ENCODE results near the gene AMBRA1.

The AMBRA1 gene

DNA sequence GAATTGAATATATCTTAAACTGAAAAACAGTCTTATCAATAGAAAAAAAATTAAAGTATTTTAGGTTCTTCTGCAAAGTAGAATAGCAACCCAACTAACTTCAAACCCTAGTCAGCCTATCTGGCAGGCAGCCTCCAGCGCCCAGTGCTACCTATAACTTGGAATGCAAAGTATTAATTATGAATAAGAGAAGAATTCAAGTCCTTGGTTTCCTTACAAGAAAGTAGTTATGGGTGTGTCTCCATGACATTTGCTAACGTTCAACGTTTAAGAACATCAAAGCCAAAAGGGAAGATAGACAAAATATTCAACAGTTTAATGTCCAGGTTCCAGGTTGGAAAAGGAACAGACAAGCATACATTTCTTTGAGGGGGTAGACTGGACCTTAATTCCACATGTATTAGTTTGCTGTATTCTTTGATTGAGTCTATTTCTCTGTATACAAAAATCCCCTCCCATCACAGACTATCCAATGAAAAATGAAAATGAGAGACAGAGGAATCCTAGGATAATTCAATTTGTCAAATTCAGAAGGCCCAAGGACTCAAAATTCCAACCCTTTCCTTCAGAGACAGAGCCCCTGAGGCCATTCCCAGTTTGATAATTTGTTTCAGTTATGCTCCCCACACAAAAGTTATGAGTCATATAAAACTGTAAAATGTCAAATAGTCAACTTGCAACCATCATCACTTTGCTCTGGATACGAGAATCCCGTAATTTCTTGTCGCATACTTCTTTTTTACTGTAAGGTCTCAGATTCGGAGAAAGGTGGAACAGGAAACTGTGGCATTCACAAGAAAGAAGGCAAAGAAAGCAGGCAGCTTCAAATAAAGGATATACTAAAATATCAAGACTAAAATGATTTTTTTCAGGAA, 118.5 kb downstream of the AMBRA1 start:
- DNase-seq (ENCODE audit: low read depth in 3 of 3), result no peak

DNA sequence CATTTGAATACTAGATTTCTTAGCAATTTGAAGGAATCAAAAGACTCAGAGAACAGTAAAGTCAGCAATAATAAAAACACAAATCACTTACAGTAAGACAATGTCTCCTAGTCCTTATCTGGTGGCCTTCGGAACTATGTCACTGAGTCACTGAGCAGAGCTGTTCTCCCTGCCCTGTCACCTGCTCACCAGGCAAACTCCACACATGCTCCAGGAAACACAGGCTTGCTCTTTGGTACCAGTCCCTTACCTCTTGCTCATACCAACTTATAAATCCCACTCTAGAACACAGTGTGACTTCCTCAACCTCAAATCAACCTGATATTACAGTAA, 121.2 kb downstream of the AMBRA1 start:
- no peak for DNase-seq (ENCODE audit: low read depth in 3 of 3)

DNA sequence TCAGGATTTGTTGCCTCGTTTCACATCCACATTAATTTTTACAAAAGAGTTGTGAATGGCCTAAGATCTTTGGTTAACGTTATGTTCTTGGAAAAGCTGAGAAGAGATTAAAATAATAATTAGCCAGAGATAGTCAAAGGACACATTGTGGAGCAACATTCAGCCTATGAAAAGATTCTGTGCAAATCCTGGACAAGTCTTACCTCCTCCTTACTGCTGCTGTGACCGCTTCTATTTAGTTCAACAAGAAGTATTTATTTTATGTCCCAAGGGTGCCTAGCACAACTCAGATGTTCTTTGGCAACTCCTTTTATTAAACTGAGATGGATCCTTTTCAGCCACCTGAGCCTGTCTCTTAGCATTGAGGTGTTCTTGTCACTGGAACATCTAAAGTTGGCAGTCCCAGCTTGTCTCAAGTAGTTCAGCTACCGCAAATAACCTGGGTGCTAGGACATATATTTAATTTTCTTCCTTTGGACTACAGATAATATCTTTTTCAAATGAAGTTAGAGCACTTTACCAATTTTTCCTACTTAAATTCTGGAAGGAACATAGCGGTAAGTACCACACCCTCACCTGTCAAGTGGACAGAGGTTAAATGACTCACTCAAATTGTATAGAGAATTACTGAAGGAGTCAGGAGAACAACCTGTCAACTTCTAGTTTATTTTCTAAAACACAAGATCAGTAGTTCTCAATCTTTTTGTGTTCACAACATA, 121.7 kb downstream of the AMBRA1 start:
- no peak for DNase-seq (ENCODE audit: low read depth in 3 of 3)

DNA sequence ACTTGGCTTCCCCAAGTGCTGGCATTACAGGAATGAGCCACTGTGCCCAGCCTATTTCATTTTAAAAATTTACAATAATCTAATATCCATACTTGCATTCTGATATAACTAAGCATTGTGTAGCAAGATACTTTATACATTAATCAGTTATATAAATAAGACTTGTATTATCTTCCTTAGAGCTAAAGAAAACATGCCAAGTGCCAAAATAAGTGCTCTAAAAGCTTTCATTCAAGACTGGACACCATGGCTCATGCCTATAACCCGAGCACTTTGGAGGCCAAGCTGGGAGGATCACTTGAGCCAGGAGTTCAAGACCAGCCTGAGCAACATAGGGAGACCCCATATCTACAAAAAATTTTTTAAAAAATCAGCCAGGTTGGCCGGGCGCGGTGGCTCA, 123.9 kb downstream of the AMBRA1 start:
- DNase-seq (ENCODE audit: low read depth in 3 of 3), result no peak

DNA sequence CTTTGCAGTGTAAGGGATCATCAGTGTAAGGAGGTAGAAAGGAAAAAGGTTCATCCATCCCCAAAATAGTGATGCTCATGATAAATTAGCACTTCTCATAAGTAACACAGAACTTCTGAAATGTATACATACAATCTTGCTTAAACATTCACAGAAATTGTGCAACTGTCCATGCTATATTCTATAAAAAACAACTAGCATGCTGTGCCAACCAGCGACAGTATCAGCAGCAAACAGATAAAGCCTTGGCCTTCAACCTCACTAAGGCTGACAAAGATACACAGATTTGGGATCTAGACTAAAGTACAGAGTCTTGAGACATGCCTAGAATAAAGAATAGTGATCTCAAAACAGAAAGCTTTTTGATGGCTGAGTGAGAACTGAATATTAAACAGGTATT, 128.1 kb downstream of the AMBRA1 start:
- no peak for DNase-seq (ENCODE audit: low read depth in 3 of 3)

DNA sequence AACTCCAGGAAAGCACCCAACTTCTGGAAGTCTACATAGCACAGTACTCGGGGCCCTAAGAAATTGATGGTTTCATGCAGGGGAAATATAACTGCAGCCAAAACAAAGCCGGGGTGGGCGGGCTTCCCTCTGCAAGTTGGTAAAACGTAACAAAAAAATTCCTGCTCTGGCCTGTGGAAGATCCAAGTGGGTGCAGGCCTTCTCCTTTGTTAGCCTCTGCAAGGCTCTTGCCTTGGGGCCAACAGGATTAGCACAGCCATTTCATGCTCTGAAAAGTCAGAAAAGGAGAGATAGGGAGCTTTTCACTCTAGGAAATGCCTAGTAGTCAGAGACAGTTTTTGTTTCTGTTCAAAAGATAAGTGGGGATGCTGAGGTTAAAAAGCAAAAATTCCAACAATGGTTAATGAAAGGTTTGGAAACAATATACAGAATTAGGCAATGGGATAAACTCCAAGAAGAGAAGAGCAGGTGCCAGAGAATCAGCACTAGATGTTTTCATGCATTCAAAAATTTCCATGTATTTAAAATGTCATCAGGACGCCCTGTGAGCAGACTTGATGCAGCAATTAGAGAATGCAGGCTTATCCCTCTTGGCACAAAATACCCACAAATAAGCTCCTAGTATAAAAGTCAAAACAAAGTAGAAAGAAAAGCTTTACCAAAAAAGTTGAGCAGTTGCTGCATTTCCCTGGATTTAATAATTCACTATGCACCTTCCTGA, 130.0 kb downstream of the AMBRA1 start:
- no peak for DNase-seq (ENCODE audit: low read depth in 3 of 3)

DNA sequence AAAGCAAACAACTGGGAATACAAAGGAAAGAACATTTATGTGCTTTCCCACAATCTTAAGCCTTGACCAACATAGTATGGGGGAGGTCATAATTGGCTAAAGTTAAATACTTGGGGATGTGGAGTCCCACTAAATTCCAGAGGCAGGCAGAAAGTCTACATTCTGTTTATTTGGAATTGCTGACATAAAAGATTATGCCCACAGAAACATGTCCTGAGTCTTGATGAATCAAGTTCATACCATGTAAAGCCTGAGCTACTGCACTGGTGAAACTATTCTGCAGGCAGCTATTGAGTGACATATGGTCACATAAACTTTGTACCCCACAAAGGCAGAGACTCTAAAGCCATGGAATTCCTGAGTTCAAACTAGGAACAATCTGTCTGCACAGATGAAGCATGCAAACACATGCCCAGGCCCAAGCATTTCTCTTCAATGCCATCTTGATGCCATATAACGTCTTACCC, 132.3 kb downstream of the AMBRA1 start:
- no peak for DNase-seq (ENCODE audit: low read depth in 3 of 3)

DNA sequence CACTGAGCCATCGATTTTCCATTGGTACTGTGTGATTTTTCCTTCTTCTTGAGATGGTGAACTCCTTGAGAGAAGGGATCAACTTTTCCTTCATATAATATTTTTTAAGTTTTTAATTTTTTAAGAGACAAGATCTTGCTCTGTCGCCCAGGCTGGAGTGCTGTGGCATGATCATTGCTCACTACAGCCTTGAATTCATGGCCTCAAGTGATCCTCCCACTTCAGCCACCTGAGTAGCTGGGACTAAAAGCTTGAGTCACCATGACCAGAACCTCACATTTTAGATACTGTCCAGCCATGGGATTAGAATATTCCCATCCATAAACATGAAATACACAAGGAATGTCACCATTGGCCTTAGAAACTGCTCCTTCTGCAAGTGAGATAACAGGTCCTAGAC, 135.3 kb downstream of the AMBRA1 start:
- no peak for DNase-seq (ENCODE audit: low read depth in 3 of 3)

DNA sequence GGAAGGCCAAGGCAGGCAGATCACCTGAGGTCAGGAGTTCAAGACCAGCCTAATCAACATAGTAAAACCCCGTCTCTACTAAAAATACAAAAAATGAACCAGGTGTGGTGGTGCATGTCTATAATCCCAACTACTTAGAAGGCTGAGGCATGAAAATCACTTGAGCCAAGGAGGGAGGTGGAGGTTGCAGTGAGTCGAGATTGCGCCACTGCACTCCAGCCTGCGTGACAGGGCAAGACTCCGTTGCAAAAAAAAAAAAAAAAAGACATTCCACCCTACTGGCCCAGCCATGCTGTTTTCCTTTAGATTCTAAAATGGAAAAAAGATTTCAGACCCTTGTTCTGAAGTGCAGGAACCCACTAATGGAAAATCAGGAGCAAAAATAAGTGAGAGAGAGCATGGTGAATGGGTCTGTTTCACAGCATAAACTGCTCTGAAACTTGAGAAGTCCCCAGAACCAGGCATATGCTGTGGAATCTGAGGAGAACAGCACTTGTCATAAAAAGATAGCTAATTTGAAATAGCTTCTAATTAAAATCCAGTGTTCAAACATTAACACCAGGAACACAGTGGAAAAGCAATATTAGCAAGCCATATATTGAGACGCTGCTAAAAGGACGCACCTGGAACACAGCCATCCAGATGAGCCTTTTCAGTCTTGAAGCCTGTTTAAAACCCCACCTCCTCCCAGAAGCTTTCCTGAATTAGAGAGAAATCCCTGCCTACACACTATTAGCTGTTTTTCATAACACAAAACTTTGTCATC, 136.0 kb downstream of the AMBRA1 start:
- DNase-seq (ENCODE audit: low read depth in 3 of 3), result no peak

DNA sequence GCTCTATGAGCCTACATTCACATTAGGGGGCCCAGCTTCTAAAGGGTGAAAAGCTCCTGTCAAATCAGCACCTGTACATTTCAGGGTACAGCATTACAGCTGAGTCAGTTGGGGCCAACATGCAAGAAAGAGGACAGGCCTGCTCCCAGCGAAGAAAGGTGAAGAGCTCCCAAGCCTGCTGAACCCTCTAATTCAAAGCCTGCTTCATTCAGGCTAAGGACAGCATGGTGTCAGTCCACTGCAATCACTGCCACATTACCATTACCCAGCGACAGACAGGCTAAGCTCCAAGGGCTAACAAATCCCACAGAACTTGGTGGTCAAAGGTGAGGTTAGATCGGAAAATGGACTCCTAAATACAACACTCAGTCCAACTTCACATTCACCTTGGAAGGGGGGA, 136.8 kb downstream of the AMBRA1 start:
- no peak for DNase-seq (ENCODE audit: low read depth in 3 of 3)

DNA sequence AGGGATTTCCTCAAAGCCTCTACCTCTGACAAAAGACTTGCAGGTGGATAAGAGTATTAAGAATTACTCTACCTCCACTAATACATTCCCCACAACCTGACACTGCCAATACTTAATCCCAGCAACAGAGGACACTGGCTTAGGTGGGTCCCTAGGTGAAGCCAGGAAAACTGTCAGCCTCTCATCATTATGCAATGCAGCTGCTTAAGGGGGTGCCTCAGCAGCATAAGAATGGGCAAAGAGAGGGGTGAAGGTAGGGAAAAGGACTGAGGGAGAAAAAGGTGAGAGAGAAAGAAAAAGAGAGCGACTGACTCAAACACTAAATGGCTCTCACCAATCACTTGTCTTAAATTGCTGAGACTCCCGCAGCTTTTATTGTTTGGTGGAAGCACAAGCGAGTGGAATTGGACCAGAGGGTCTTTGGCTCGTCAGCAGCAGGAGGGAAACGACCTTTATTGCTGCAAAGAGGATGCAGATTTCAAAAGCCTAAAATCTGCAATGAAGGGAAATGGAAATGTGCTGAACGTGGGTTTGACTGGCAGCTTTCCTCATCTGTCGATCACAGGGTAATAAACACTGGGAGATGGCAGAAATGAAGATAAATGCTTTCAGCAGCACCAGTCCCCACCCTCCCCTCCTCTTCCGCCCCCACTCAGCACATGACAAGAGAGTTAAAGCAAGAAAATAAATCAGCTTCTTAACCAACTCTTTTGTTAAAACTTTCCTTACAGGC, 137.4 kb downstream of the AMBRA1 start:
- no peak for DNase-seq (ENCODE audit: low read depth in 3 of 3)

DNA sequence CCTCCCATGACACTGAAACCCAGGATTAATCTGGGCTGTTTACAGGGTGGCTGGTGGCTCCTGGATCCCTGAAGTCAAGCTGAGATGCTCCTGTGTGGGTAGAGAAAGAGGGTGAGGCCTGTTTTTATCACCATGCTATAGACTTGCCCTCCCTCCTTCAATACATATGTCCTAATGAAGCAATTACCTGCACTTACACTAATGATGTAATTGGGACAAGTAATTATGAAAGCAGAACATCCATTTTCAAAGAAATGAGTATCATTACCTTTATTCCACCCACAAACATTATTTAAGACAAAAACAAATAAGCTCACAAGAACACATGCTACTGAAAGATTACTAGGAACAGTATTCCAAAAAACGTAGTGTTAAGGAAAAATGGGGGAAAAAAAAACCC, 138.0 kb downstream of the AMBRA1 start:
- DNase-seq (ENCODE audit: low read depth in 3 of 3), result no peak

DNA sequence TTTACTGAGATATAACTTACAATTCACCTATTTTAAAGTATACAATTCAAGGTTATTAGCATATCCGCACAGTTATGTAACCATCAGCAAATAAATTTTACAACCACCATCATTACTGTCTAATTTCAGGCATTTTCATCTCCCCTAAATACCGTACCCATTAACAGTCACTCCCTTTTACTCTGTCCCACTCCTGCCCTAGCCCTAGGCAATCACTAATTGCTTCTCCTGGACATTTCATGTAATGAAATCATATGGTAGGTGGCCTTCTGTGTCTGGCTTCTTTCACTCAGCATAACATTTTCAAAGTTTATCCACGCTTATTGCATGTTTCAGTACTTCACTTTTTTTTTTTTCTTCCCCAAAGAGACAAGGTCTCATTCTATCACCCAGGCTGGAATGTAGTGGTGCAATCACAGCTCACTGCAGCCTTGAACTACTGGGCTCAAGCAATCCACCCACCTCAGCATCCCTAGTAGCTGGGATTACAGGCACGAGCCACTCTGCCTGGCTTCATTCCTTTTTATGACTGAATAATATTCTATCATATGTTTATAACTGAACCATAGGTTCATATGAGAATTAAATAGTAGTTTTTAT, 140.8 kb downstream of the AMBRA1 start:
- DNase-seq (ENCODE audit: low read depth in 3 of 3), result no peak

DNA sequence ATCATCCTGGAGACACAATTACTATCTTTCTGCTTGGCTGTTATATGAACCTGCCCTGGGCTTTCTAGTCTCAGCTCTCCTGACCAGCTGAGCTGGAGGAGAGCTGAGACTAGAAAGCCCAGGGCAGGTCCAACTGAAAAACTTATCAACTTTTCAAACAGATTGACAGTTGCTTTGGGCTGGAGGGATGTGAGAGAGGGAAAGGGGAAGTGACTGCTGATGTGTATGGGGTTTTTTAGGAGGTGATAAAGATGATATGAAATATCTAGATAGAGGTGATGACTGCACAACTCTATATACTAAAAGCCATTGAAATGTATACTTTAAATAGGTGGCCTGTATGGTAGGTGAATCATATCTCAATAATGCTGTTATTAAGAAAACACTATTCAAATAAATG, 142.1 kb downstream of the AMBRA1 start:
- no peak for DNase-seq (ENCODE audit: low read depth in 3 of 3)

DNA sequence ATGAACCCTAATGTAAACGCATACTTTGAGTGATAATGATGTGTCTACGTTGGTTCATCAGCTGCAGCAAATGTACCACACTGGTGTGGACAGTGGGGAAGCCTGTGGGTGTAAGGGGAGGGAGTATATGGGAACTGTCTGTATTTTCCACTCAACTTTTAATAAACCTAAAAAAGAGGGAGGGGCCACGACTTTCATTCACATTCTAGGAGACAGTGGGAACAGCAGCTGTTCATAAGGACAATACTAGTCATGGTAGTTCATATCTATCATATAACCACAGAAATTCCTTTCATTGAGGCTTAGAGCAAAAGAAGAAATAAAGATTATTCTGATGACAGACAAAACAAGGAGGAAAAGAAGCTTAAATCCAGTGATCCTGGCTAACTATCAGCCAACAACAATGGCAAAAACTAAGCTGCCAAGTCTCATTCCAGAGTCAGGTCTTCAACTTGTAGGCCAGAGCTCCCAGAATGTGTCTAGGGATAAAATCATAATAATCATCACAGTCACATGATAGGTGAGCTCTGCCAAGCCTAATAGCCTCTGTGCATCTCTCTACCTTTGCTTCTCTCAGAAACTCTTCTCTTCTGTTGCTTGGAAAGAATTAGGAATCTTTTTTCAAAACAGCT, 142.9 kb downstream of the AMBRA1 start:
- DNase-seq (ENCODE audit: low read depth in 3 of 3), result no peak

DNA sequence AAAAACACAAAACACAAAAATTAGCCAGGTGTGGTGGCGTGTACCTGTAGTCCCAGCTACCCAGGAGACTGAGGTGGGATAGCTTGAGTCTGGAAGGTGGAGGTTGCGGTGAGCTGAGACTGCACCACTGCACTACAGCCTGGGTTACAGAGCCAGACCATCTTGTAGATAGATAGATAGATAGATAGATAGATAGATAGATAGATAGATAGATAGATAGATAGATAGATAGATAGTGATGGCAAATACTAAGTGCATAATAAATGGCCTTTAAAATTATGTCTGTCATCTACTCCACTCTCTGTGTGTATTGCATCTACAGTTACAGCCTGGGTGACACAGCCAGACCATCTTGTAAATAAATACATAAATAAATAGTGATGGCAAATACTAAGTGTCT, 146.3 kb downstream of the AMBRA1 start:
- DNase-seq (ENCODE audit: low read depth in 3 of 3), result no peak

DNA sequence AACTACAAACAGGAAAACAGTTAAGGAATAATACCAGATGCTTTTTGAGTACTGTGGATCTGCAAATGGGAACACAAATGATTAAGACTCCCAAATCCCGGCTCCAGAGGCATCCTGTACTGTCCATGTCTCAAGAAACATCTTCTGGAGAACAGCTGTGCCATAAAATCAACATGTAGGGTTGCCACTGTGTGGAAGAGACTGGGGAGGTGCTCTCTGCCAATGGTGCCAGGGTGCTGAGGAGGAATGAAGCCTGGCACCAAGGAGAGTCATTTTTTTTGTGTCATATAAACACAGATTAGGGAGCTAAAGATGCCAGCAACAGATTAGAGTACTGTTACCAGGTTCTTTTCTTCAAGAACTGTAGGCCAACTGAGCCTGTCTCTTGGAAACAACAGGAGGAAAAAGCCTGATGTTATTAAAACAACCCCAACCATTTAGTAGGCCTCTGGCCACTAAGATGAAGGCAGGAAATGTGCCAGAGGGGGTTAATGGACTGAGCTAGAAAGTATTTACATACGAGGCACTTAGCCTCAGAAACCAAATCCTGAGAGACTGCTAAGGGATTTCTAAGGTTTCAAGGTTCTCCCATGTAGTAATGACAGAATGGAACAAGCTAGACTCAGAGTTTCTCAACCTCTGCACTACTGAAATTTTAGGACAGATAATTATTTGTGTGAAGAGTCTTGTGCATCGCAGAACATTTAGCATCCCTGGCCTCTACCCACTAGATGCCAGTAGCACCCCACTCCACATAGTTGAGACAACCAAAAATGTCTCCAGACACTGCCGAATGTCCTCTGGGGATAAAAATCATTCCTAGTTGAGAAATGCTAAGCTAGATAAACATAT, 147.7 kb downstream of the AMBRA1 start:
- DNase-seq (ENCODE audit: low read depth in 3 of 3), result no peak

DNA sequence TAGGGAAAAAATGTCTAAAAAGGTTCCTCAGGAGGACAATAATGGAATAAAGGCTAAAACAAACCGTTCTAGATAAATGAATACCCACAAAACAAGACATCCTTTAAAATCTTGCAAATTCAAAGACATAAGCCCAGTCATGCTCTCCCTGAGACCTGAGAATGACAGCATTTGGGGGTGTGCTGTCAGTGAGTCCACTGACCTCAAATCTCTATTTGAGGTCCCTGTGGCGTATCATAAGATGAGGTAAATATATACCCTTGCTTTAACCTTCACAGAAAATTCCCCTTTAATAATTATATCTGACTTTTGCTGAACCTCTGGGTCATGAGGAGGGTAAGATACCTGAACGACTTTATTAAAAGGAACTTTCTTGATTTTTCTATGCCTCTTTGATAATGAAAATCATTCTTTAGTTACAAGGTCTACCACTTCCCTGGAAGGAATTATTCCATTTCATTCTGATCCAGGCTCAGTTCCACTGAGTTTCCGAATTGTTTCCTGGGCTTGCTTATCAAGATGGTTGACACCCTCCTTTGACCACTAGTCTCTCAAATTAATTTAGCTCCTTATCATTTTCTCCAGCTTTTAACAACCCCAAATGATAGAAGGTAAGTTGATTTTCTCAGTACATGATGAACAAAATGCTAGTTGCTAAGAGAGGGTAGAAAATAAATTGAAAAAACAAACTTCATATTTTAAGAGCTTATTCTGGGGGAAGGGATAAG, 148.5 kb downstream of the AMBRA1 start:
- no peak for DNase-seq (ENCODE audit: low read depth in 3 of 3)

DNA sequence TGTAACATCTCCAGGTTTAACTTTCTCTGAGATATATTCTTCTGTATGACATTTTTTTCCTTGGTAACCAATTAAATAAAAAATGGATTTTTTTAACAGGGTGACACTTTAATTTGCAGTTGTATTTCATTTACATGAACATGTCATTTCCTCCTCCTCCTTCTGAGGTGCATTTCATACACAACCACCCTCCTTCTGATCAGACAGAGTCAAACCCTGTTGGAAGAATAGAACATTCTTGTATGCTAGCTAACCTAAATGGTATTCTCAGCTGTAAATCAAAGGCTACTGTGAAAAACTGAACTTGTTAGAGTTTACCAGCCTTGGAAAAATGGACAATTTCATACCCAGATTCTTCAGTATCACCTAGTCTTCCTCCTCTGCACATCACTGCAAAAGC, 149.5 kb downstream of the AMBRA1 start:
- no peak for DNase-seq (ENCODE audit: low read depth in 3 of 3)
